H1 (cell line): ENCODE data around the gene ARHGAP6. TPM values are rescaled to one million over a fixed set of nuclear protein-coding genes. Genes with fewer than 3 reads are reported as not detected.

Experiments
- CTCF ChIA-PET: fragments of 300-600 bp; sonication (Branson Sonifier 250); formaldehyde crosslinking; loops from one replicate; lab custom pipeline; 2021; ENCODE audit not compliant: partially characterized antibody; lab: Charles Lee
- POLR2A ChIA-PET: fragments of 300-600 bp; sonication (Branson Sonifier 250); formaldehyde crosslinking; loops from one replicate; lab custom pipeline; 2021; ENCODE audit warnings: inconsistent platforms; ENCODE audit not compliant: partially characterized antibody; lab: Charles Lee
- DNase-seq, 2 experiments: peaks; one replicate each; pipeline versions ENCODE4 v3.0.0 to v3.0.0-alpha.2; 2010 to 2022; ENCODE audit warnings: low spot score in 2 of 2, low read depth in 1 of 2, mixed read lengths in 1 of 2
- FAIRE-seq: peaks from 2 replicates; lab custom pipeline; 2011; peaks lifted over from hg19 to GRCh38; lab: Jason Lieb, UNC
- H2AFZ ChIP-seq: 2 replicates; pipeline ENCODE4 v1.8.1; 2012; ENCODE audit warnings: low read length, inconsistent platforms
- H2AK5ac ChIP-seq: 2 replicates; pipeline ENCODE4 v1.6.1; 2013; ENCODE audit warnings: low read depth, low read length
- H2BK120ac ChIP-seq: replicated peaks from 2 replicates; pipeline ENCODE3; 2013; ENCODE audit warnings: low read depth, low read length, inconsistent platforms
- H2BK12ac ChIP-seq: 2 replicates; pipeline ENCODE4 v1.6.1; 2013; ENCODE audit warnings: low read depth, low read length
- H2BK15ac ChIP-seq: 2 replicates; pipeline ENCODE4 v1.6.1; 2013; ENCODE audit warnings: low read length
- H2BK20ac ChIP-seq: 2 replicates; pipeline ENCODE4 v1.6.1; 2013; ENCODE audit warnings: low read length
- H2BK5ac ChIP-seq: 2 replicates; pipeline ENCODE4 v1.6.1; 2013; ENCODE audit warnings: low read depth, low read length
- H3K14ac ChIP-seq: 2 replicates; pipeline ENCODE4 v1.6.1; 2013; ENCODE audit warnings: inconsistent platforms; ENCODE audit not compliant: insufficient read length
- H3K18ac ChIP-seq: 2 replicates; pipeline ENCODE4 v1.6.1; 2013; ENCODE audit warnings: low read length; ENCODE audit errors: extremely low read depth
- H3K23ac ChIP-seq: 2 replicates; pipeline ENCODE4 v1.6.1; 2013; ENCODE audit warnings: inconsistent platforms; ENCODE audit not compliant: insufficient read length
- H3K23me2 ChIP-seq: 2 replicates; pipeline ENCODE4 v1.6.1; 2013; ENCODE audit warnings: low read depth, low read length
- H3K27ac ChIP-seq: 2 replicates; pipeline ENCODE4 v1.6.1; 2011; ENCODE audit warnings: low read depth, low read length, inconsistent platforms
- H3K27me3 ChIP-seq, 4 experiments: replicated peaks in 1 of 4; 1 replicate in 1 of 4; 2 replicates in 3 of 4; pipeline versions ENCODE4 v1.6.1 to v1.8.1; 2011 to 2013; ENCODE audit warnings: low read length in 3 of 4, mild to moderate bottlenecking in 3 of 4, inconsistent platforms in 2 of 4, mixed read lengths in 2 of 4, moderate library complexity in 1 of 4; ENCODE audit not compliant: control insufficient read depth in 3 of 4, insufficient read depth in 3 of 4; ENCODE audit errors: extremely low read depth in 1 of 4
- H3K36me3 ChIP-seq, 4 experiments: 2 replicates each; pipeline versions ENCODE4 v1.6.1 to v1.8.1; 2011 to 2013; ENCODE audit warnings: mild to moderate bottlenecking in 4 of 4, low read length in 3 of 4, moderate library complexity in 2 of 4, control low read depth in 1 of 4, inconsistent platforms in 1 of 4; ENCODE audit not compliant: insufficient read depth in 4 of 4, control insufficient read depth in 2 of 4
- H3K4ac ChIP-seq: replicated peaks from 2 replicates; pipeline ENCODE3; 2013; ENCODE audit warnings: low read length, low read depth, mixed read lengths, inconsistent platforms; ENCODE audit not compliant: insufficient read length
- H3K4me1 ChIP-seq, 4 experiments: replicated peaks in 1 of 4; 1 replicate in 1 of 4; 2 replicates in 3 of 4; pipeline versions ENCODE4 v1.6.1 to v1.8.1; 2011 to 2013; ENCODE audit warnings: low read length in 3 of 4, inconsistent platforms in 2 of 4, mixed read lengths in 1 of 4; ENCODE audit not compliant: insufficient read depth in 4 of 4, control insufficient read depth in 3 of 4
- H3K4me2 ChIP-seq, 2 experiments: 2 replicates each; pipeline versions ENCODE4 v1.6.1 to v1.8.1; 2011 to 2013; ENCODE audit warnings: low read depth in 2 of 2, low read length in 2 of 2, control low read depth in 1 of 2, inconsistent platforms in 1 of 2, mild to moderate bottlenecking in 1 of 2; ENCODE audit not compliant: insufficient read depth in 1 of 2
- H3K4me3 ChIP-seq, 4 experiments: fragments of 200-600, 300-600 bp in 1 of 4; sonication (generic), shearing (Covaris generic), sonication (Bioruptor Twin) in 1 of 4; 2 replicates each; pipeline versions ENCODE4 v1.5.1 to v1.8.1; 2011 to 2016; ENCODE audit warnings: low read length in 4 of 4, low read depth in 3 of 4, control low read depth in 2 of 4, inconsistent platforms in 2 of 4, mild to moderate bottlenecking in 2 of 4, mixed read lengths in 1 of 4, moderate library complexity in 1 of 4; ENCODE audit not compliant: insufficient read depth in 2 of 4; ENCODE audit errors: extremely low read depth in 1 of 4
- H3K56ac ChIP-seq: replicated peaks from 2 replicates; pipeline ENCODE3; 2013; ENCODE audit warnings: low read depth, mild to moderate bottlenecking, mixed read lengths, low read length, inconsistent platforms; ENCODE audit not compliant: insufficient read length
- H3K79me1 ChIP-seq: 2 replicates; pipeline ENCODE4 v1.6.1; 2013; ENCODE audit warnings: low read depth, low read length, control low read depth
- H3K79me2 ChIP-seq, 2 experiments: 2 replicates each; pipeline versions ENCODE4 v1.6.1 to v1.8.1; 2012 to 2013; ENCODE audit warnings: low read length in 2 of 2, mild to moderate bottlenecking in 2 of 2, inconsistent platforms in 1 of 2; ENCODE audit not compliant: insufficient read depth in 2 of 2, control insufficient read depth in 1 of 2
- H3K9ac ChIP-seq, 4 experiments: replicated peaks in 1 of 4; 1 replicate in 1 of 4; 2 replicates in 3 of 4; pipeline versions ENCODE4 v1.6.1 to v1.8.1; 2011 to 2013; ENCODE audit warnings: low read depth in 3 of 4, low read length in 3 of 4, control low read depth in 2 of 4, mild to moderate bottlenecking in 2 of 4, moderate library complexity in 2 of 4, inconsistent platforms in 1 of 4; ENCODE audit errors: extremely low read depth in 1 of 4
- H3K9me3 ChIP-seq, 2 experiments: 2 replicates each; pipeline versions ENCODE4 v1.6.1 to v1.8.1; 2012 to 2013; ENCODE audit warnings: mild to moderate bottlenecking in 2 of 2, moderate library complexity in 2 of 2, control low read depth in 1 of 2, inconsistent platforms in 1 of 2, low read depth in 1 of 2, low read length in 1 of 2, mixed read lengths in 1 of 2; ENCODE audit not compliant: insufficient read depth in 2 of 2
- H4K20me1 ChIP-seq, 2 experiments: replicated peaks in 1 of 2; 2 replicates each; pipeline versions ENCODE3 to v1.8.1; 2011 to 2013; ENCODE audit warnings: inconsistent platforms in 2 of 2, low read length in 2 of 2, mild to moderate bottlenecking in 1 of 2; ENCODE audit not compliant: insufficient read depth in 2 of 2, control insufficient read depth in 1 of 2
- H4K5ac ChIP-seq: 2 replicates; pipeline ENCODE4 v1.6.1; 2013; ENCODE audit warnings: low read length, low read depth, mixed read lengths, inconsistent platforms; ENCODE audit not compliant: insufficient read length
- H4K8ac ChIP-seq: 2 replicates; pipeline ENCODE4 v1.8.0; 2013; ENCODE audit warnings: mild to moderate bottlenecking, moderate library complexity, low read length, inconsistent platforms; ENCODE audit not compliant: insufficient read depth; ENCODE audit errors: extremely low read depth
- H4K91ac ChIP-seq: replicated peaks from 2 replicates; pipeline ENCODE3; 2013; ENCODE audit warnings: low read length, mixed read lengths, inconsistent platforms; ENCODE audit not compliant: insufficient read length
- ATF2 ChIP-seq: IDR thresholded peaks from 2 replicates; pipeline ENCODE4 v1.6.1; 2012; ENCODE audit warnings: low read length, inconsistent platforms
- HDAC2 ChIP-seq, 2 experiments: fragments of 300-600 bp in 1 of 2; sonication (generic) in 1 of 2; IDR thresholded peaks; 2 replicates each; pipeline ENCODE4 v1.6.1; 2011 to 2012; ENCODE audit warnings: low read depth in 2 of 2, low read length in 2 of 2, mild to moderate bottlenecking in 2 of 2, moderate library complexity in 2 of 2, borderline replicate concordance in 1 of 2, inconsistent platforms in 1 of 2
- RBBP5 ChIP-seq: IDR thresholded peaks from 2 replicates; pipeline ENCODE4 v1.7.1; 2012; ENCODE audit warnings: low read depth, mild to moderate bottlenecking, inconsistent platforms, low read length, moderate library complexity, borderline replicate concordance
- WGBS, 2 experiments: shearing (Covaris generic) in 1 of 2; methylation state at CpG; one replicate each; pipeline versions ENCODE4 v1.1.6 to v1.1.7; 2013 to 2015; ENCODE audit warnings: low lambda C conversion rate in 2 of 2, mixed read lengths in 2 of 2, inconsistent platforms in 1 of 2, low coverage in 1 of 2, missing lambda C conversion rate in 1 of 2; ENCODE audit not compliant: insufficient replicate concordance in 2 of 2, insufficient coverage in 1 of 2, insufficient read length in 1 of 2; ENCODE audit errors: extremely low coverage in 1 of 2, missing lambda C conversion rate in 1 of 2; 5-methylcytosine and 5-hydroxymethylcytosine counted together
- polyA plus RNA-seq, 7 experiments: library from polyadenylated mRNA; depleted of rRNA in 3 of 7; stranded (reverse) in 5 of 7; unstranded in 2 of 7; fragments of >200 nt in 5 of 7; fragments of 200-250 nt in 2 of 7; gene quantifications; 1 replicate in 5 of 7; 2 replicates in 1 of 7; 4 replicates in 1 of 7; pipeline versions ENCODE4 v1.2.1 to v1.2.3, GENCODE V29; 2011 to 2013; ENCODE audit warnings: missing spikeins in 2 of 7, mixed read lengths in 2 of 7
- total RNA-seq: library from RNA; stranded (reverse); fragmentation: NEBNext Ultra II Directional; extraction: Animal tissue kit (Norgen Biotek cat#: 25700); gene quantifications from 2 replicates; pipeline ENCODE4 v1.2.1, GENCODE V29; 2021

The ARHGAP6 gene
- total and polyA plus RNA-seq, 2 of the 8 experiments (the other 6 are each of a cell fraction or from before 2014, with no cell fraction given) = 0.35 to 0.82 TPM

- H3K79me1 ChIP-seq = no peaks in the 10 kb centered on the region
- H3K14ac ChIP-seq = no peak overlapping the region
- no peaks in the 10 kb centered on the region for H3K36me3 ChIP-seq
- no peak overlapping the region for H2AK5ac ChIP-seq
- no peak overlapping the region for H3K4ac ChIP-seq
- no peak for DNase-seq
- H3K18ac ChIP-seq = no peak overlapping the region
- no peak overlapping the region for H2BK5ac ChIP-seq
- H4K5ac ChIP-seq = no peak overlapping the region
- H3K23ac ChIP-seq = no peak overlapping the region
- CTCF ChIA-PET = interaction anchor here (1.0 kb wide), 1 partner anchor 13 kb away, joined by 3 read pairs; the partner anchor contains the start of gene AMELX
- no peak overlapping the region for H2AFZ ChIP-seq
- no peak overlapping the region for H3K4me2 ChIP-seq
- no peak for FAIRE-seq
- H3K4me3 ChIP-seq = no peak overlapping the region
- no peak overlapping the region for H3K9ac ChIP-seq
- no peak for TF ChIP-seq RBBP5
- no peak for TF ChIP-seq HDAC2 (IDR thresholded peaks at IDR 0.05; ENCODE audit: borderline replicate concordance in 1 of 2, low read depth in 2 of 2, low read length in 2 of 2)
- no peak for TF ChIP-seq ATF2
- TF ChIP-seq, all 59 proteins: peak for 0
- no peak overlapping the region for H4K8ac ChIP-seq
- no peak overlapping the region for H4K91ac ChIP-seq
- H3K4me1 ChIP-seq = peaks cover 0 to 10% (median 0%) of the 10 kb centered on the region in 4 experiments; a peak in 2 of 7 replicates
- no peaks in the 10 kb centered on the region for H4K20me1 ChIP-seq
- no peaks in the 10 kb centered on the region for H3K27me3 ChIP-seq
- H2BK12ac ChIP-seq = no peak overlapping the region
- no peaks in the 10 kb centered on the region for H3K79me2 ChIP-seq
- no peak overlapping the region for H2BK20ac ChIP-seq
- no peak overlapping the region for H2BK120ac ChIP-seq
- no peaks in the 10 kb centered on the region for H3K9me3 ChIP-seq
- H3K23me2 ChIP-seq = no peaks in the 10 kb centered on the region
- no peak overlapping the region for H3K56ac ChIP-seq
- no peak overlapping the region for H2BK15ac ChIP-seq
- H3K27ac ChIP-seq = no peak overlapping the region
- POLR2A ChIA-PET = interaction anchor here (0.9 kb wide), 1 partner anchor 40 kb away, joined by 8 read pairs; no protein-coding TSS in a partner anchor
- WGBS, 2 experiments = 100% methylated on average over 1 of the region's 1 CpG; no CpG with 5 or more reads in 1 of the 2 experiments
These were observed 360.1 kb downstream of the ARHGAP6 start for GRCh38 chrX:11305641-11306040.
